Ramos (cell line): Measurements from ENCODE around the gene PATJ.
"Not testable (repeated sequence)": the region's sequence is repeated elsewhere in the genome, so short reads cannot be mapped to it uniquely, and the experiment has no call there.

Experiments used
- in situ Hi-C: fragments of 300-500 bp; cut with MboI; formaldehyde crosslinking; loops from one replicate; pipeline ENCODE4 v1.14.3; 2022; ENCODE audit warnings: low sequenced_read_pairs; ENCODE audit not compliant: unreplicated experiment

Gene PATJ, protein sequence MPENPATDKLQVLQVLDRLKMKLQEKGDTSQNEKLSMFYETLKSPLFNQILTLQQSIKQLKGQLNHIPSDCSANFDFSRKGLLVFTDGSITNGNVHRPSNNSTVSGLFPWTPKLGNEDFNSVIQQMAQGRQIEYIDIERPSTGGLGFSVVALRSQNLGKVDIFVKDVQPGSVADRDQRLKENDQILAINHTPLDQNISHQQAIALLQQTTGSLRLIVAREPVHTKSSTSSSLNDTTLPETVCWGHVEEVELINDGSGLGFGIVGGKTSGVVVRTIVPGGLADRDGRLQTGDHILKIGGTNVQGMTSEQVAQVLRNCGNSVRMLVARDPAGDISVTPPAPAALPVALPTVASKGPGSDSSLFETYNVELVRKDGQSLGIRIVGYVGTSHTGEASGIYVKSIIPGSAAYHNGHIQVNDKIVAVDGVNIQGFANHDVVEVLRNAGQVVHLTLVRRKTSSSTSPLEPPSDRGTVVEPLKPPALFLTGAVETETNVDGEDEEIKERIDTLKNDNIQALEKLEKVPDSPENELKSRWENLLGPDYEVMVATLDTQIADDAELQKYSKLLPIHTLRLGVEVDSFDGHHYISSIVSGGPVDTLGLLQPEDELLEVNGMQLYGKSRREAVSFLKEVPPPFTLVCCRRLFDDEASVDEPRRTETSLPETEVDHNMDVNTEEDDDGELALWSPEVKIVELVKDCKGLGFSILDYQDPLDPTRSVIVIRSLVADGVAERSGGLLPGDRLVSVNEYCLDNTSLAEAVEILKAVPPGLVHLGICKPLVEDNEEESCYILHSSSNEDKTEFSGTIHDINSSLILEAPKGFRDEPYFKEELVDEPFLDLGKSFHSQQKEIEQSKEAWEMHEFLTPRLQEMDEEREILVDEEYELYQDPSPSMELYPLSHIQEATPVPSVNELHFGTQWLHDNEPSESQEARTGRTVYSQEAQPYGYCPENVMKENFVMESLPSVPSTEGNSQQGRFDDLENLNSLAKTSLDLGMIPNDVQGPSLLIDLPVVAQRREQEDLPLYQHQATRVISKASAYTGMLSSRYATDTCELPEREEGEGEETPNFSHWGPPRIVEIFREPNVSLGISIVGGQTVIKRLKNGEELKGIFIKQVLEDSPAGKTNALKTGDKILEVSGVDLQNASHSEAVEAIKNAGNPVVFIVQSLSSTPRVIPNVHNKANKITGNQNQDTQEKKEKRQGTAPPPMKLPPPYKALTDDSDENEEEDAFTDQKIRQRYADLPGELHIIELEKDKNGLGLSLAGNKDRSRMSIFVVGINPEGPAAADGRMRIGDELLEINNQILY (N-terminal part only)

GRCh38 chr1:61741711-61742619 lies at the start of gene PATJ:
Gene PATJ, plus strand, starts transcription at chr1:61742480. Its CDS starts 20,413 bp downstream, at chr1:61762893.
- in situ Hi-C loops, result no loop called here

DNA sequence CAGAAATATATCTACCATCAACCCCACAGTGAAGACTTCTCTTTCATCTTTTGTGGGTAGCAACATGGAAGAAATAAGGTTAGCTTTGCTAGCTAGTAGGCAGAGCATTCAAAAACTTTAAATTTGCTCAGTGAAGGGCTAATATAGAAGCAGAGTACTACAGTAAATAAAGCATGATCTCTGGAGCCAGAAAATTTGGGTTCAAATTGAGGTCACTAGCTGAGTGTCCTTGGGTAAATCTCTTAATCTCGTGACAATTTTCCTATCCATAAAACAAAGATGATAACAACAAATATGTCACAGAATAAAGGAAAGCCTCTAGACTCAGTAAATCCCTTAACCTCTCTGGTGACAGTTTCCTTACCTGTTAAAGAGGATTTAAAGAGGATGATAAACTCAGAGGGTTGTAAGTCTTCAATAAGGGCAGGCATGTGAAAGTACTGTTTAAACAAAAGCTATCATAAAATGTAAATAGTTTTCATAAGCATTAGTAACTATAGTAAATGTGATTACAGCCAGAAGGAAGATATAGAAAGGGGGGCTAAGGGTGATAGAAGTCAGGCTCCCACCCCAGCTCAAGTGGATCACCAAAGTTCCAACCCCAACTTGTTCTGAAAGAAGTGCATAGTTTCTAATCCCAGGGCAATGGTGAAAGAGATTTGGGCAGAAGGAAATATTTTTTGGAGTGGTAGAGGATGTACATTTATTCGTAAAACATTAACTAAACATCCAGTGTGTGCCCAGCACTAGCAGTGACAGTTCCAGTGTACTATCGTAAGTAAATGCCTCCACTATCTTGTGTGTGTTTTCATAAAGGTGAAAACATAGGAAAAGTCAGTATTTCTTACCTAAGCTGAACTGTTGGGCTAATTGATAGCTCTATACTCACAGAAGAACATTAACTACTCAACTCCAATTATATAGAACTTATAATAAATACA lies 42.1 kb upstream of the PATJ start:
- in situ Hi-C loops, result no loop called here

GRCh38 chr1:61708953-61709907 lies 33.0 kb upstream of the PATJ start:
- in situ Hi-C loops, result no loop called here

GRCh38 chr1:61709908-61710289 lies 32.4 kb upstream of the PATJ start:
- in situ Hi-C loops, result no loop called here

GRCh38 chr1:61711257-61711656 lies 31.0 kb upstream of the PATJ start:
- in situ Hi-C loops, result not testable (repeated sequence)

- in situ Hi-C loops, result no loop called here
Observed at GRCh38 chr1:61711969-61712368, 30.3 kb upstream of the PATJ start.

DNA sequence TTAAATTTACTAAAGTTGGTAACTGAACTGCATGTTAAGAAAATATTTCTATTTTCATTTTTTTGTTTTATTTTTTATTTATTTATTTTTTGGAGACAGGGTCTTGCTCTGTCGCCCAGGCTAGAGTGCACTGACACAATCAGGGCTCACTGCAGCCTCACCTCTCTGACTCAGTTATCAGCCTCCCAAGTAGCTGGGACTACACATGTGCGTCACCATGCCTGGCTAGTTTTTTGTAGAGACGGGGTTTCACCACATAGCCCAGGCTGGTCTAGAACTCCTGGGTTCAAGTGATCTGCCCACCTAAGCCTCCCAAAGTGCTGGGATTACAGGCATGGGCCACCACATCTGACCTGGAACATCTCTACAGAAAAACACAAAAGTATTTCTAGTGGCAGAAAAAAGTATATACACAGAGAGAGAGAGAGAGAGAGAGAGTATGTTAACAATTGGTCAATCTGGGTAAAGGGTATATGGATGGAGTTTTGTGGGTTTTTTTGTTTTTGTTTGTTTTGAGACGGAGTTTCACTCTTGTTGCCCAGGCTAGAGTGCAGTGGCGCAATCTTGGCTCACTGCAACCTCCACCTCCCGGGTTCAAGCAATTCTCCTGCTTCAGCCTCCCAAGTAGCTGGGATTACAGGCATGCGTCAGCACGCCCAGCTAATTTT lies 23.1 kb upstream of the PATJ start:
- in situ Hi-C loops, result not testable (repeated sequence)

GRCh38 chr1:61724506-61724812 lies 17.8 kb upstream of the PATJ start:
- in situ Hi-C loops, result no loop called here

- in situ Hi-C loops, result no loop called here
Observed at GRCh38 chr1:61724813-61725694, 17.2 kb upstream of the PATJ start, which contains the start of gene TM2D1. Gene TM2D1, minus strand, starts transcription at chr1:61725141. Its CDS starts 21 bp downstream, at chr1:61725120.

DNA sequence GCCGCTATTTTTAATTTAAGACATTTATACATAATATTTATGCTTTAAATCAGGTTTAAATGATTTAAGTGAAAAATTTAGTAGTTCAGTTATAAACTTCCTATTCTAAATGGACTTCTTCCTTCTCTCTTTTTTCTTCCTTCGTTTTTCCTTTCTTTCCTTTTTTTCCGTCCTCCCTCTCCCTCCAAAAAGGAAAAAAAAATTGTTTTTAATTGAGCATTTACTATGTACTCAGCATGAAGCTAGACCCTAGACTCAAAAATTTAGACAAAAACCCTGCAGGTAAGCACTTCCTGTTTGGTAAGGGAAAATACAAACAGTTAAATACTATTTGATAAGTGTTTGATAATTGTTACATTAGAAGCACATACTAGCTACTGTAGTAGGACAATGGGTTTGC lies 14.7 kb upstream of the PATJ start:
- in situ Hi-C loops, result no loop called here

GRCh38 chr1:61730679-61731078 lies 11.6 kb upstream of the PATJ start:
- in situ Hi-C loops, result not testable (repeated sequence)

GRCh38 chr1:61732726-61733125 lies 9.6 kb upstream of the PATJ start:
- in situ Hi-C loops, result no loop called here

GRCh38 chr1:61740751-61741700 lies 1.3 kb upstream of the PATJ start:
- in situ Hi-C loops, result no loop called here

DNA sequence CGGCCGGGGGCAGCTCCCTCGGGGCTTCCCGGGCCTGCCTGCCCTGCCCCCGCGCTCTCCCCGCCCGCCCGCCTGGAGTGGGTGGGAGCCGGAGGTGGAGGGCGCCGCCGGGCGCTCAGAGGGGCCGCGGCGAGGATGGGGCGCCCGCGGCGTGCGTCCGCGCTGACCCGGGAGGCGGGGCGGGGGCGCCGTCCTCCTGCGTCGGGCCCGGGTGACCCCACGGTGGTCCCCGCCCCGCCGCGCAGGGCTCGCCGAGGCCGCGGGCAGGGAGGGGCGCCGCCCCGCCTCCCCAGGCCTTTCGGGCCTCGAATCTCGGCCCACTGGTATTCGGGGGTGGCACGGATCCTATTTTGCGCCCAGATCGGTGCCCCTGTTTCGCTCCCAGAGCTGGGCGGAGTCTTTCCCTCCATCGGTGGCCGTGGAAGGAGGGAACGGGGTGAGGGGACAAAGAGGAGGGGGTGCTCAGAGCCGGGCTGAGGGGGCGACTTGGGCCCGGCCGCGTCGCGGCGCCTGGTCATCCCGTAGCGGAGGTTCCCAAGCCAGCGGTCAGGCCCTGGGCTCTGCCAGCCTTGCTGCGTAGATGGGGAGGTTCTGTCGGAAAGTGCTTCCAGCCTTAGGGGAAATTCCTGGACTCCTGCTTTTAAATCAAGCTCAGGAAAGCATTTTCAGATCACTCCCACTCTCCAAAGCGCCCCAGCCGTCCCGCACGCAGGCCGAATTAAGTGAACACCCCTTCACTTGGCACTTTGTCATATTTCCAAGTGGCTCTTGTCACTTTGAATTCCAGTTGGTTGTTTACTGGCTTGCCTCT lies 545 bp downstream of the PATJ start:
- in situ Hi-C loops, result no loop called here
